DND-41 (cell line): ENCODE measurements around the gene GRK6.

Experiments used
- ATAC-seq: fragments of 200-7000 bp; cut with Tn5 transposase; 3 replicates; pipeline ENCODE4 v1.9.1; 2021; ENCODE audit warnings: low read depth; ENCODE audit not compliant: insufficient read depth
- DNase-seq: peaks from one replicate; pipeline ENCODE4 v3.0.0-alpha.2; 2020
- H2AFZ ChIP-seq: 2 replicates; pipeline ENCODE4 v1.6.0; 2012; ENCODE audit warnings: low read depth, low read length
- H3K27ac ChIP-seq: 2 replicates; pipeline ENCODE4 v1.5.1; 2012; ENCODE audit warnings: low read length, inconsistent platforms
- H3K27me3 ChIP-seq: fragments of 200-600 bp; sonication (generic); 2 replicates; pipeline ENCODE4 v1.6.0; 2012; ENCODE audit warnings: low read length, mild to moderate bottlenecking, inconsistent platforms; ENCODE audit not compliant: insufficient read depth, poor library complexity
- H3K36me3 ChIP-seq: 2 replicates; pipeline ENCODE4 v1.5.1; 2012; ENCODE audit warnings: low read length, inconsistent platforms; ENCODE audit not compliant: insufficient read depth
- H3K4me1 ChIP-seq: 2 replicates; pipeline ENCODE4 v1.5.1; 2012; ENCODE audit warnings: mild to moderate bottlenecking, low read length; ENCODE audit not compliant: insufficient read depth
- H3K4me2 ChIP-seq: 2 replicates; pipeline ENCODE4 v1.6.0; 2012; ENCODE audit warnings: mild to moderate bottlenecking, moderate library complexity, low read length, inconsistent platforms; ENCODE audit not compliant: insufficient read depth
- H3K4me3 ChIP-seq, 2 experiments: fragments of 200-600 bp in 1 of 2; shearing (Covaris generic) in 1 of 2; 2 replicates each; pipeline ENCODE4 v1.5.1; 2012 to 2016; ENCODE audit warnings: inconsistent platforms in 2 of 2, low read length in 2 of 2, mild to moderate bottlenecking in 2 of 2, low read depth in 1 of 2, moderate library complexity in 1 of 2
- H3K79me2 ChIP-seq: 2 replicates; pipeline ENCODE4 v1.6.0; 2012; ENCODE audit warnings: low read length, inconsistent platforms; ENCODE audit not compliant: insufficient read depth
- H3K9ac ChIP-seq: 2 replicates; pipeline ENCODE4 v1.6.0; 2012; ENCODE audit warnings: low read depth, mild to moderate bottlenecking, inconsistent platforms, low read length, moderate library complexity
- H3K9me3 ChIP-seq: 2 replicates; pipeline ENCODE4 v1.5.1; 2012; ENCODE audit warnings: low read length, moderate library complexity, mild to moderate bottlenecking, inconsistent platforms; ENCODE audit not compliant: insufficient read depth, severe bottlenecking
- H4K20me1 ChIP-seq: 2 replicates; pipeline ENCODE4 v1.6.0; 2012; ENCODE audit warnings: low read length; ENCODE audit not compliant: insufficient read depth
- EZH2 ChIP-seq: IDR thresholded peaks from 3 replicates; pipeline ENCODE4 v1.6.1; 2012; ENCODE audit warnings: borderline replicate concordance, low read depth, mild to moderate bottlenecking, moderate library complexity, low read length, inconsistent platforms; ENCODE audit not compliant: severe bottlenecking
- TF ChIP-seq, protein P1 (sequence below): IDR thresholded peaks from 2 replicates; pipeline ENCODE4 v1.5.1; 2012; ENCODE audit warnings: borderline replicate concordance, low read length, moderate library complexity, mild to moderate bottlenecking; ENCODE audit not compliant: poor library complexity, severe bottlenecking; ENCODE audit errors: extremely low read depth

GRK6 gene

DNA sequence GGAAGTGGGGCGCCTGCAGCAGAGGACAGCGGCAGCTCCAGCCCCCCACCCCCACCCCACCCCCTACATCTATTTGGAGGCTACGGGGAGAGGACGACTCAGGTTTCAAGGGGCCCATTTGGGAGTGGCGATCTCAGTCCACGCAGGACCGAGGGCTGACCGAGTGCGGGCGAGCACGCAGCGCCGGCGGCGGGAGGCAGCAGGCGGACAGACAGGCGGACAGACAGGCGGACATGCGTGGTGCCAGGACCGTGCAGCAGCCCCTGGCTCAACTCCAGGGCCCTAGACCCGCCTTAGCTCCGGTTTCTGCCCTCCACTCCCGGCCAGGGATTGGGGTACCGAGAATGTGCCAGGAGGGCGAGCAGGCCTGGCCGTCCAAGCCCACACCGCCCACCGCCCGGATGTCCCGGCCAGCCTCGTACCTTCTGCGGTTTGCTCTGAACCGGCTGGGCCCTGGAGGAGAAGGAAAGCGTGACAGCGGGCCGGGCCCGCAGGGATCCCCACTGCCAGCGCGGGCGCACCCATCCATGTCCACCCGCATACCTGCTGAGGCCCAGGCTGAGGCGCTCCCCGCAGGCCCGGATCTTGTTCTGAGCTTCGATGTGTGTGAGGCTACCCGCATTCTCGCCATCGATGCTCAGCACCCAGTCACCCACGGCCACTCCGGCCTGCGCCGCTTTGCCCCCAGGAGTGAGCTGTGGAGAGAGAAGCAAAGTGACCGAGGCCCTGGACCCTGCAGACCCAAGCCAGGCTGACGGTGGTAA, 65.7 kb downstream of the GRK6 start:
- DNase-seq (no peak), ATAC-seq (no peak)
- Histone ChIP-seq H3K36me3 (no peaks in the 10 kb centered on the region), H2AFZ (no peak overlapping the region), H4K20me1 (peaks cover 3% of the 10 kb centered on the region; the same call in 1 of the 2 replicates), H3K27me3 (no peaks in the 10 kb centered on the region), H3K4me3 (no peak overlapping the region), H3K4me1 (peaks cover 11% of the 10 kb centered on the region), H3K79me2 (no peaks in the 10 kb centered on the region), H3K9me3 (no peaks in the 10 kb centered on the region), H3K27ac (no peak overlapping the region), H3K4me2 (no peak overlapping the region), H3K9ac (no peak overlapping the region)
- TF ChIP-seq, protein P1, sequence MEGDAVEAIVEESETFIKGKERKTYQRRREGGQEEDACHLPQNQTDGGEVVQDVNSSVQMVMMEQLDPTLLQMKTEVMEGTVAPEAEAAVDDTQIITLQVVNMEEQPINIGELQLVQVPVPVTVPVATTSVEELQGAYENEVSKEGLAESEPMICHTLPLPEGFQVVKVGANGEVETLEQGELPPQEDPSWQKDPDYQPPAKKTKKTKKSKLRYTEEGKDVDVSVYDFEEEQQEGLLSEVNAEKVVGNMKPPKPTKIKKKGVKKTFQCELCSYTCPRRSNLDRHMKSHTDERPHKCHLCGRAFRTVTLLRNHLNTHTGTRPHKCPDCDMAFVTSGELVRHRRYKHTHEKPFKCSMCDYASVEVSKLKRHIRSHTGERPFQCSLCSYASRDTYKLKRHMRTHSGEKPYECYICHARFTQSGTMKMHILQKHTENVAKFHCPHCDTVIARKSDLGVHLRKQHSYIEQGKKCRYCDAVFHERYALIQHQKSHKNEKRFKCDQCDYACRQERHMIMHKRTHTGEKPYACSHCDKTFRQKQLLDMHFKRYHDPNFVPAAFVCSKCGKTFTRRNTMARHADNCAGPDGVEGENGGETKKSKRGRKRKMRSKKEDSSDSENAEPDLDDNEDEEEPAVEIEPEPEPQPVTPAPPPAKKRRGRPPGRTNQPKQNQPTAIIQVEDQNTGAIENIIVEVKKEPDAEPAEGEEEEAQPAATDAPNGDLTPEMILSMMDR = no peak
- TF ChIP-seq EZH2 = no peak
